HK-2 (cell line): ENCODE results near the gene ZKSCAN3.
"Not testable (repeated sequence)": the region's sequence is repeated elsewhere in the genome, so short reads cannot be mapped to it uniquely, and the experiment has no call there.

Experiments used
- DNase-seq: peaks from one replicate; pipeline ENCODE4 v3.0.0-alpha.2; 2018; ENCODE audit not compliant: unreplicated experiment

The ZKSCAN3 gene

GRCh38 chr6:28349892-28350737, at the start of gene ZKSCAN3:
Gene ZKSCAN3 (plus strand): TSS chr6:28349947. CDS start chr6:28359587, 9,640 bp downstream.
- DNase-seq: peak; percentile 80

GRCh38 chr6:28303570-28303969, 46.2 kb upstream of the ZKSCAN3 start:
- DNase-seq: no peak

- DNase-seq: not testable (repeated sequence)
Observed at GRCh38 chr6:28306363-28306762, 43.4 kb upstream of the ZKSCAN3 start.

- DNase-seq: no peak
Observed at GRCh38 chr6:28311139-28311823, 38.5 kb upstream of the ZKSCAN3 start.

- no peak for DNase-seq
Observed at GRCh38 chr6:28312939-28313338, 36.8 kb upstream of the ZKSCAN3 start.

- no peak for DNase-seq
Observed at GRCh38 chr6:28315628-28316027, 34.1 kb upstream of the ZKSCAN3 start.

- not testable (repeated sequence) for DNase-seq
Observed at GRCh38 chr6:28317866-28318265, 31.9 kb upstream of the ZKSCAN3 start.

- no peak for DNase-seq
Observed at GRCh38 chr6:28322661-28323060, 27.1 kb upstream of the ZKSCAN3 start.

- no peak for DNase-seq
Observed at GRCh38 chr6:28323813-28324424, 25.8 kb upstream of the ZKSCAN3 start.

GRCh38 chr6:28326371-28326948, 23.3 kb upstream of the ZKSCAN3 start:
- DNase-seq: no peak

- DNase-seq: no peak
Observed at GRCh38 chr6:28330041-28330440, 19.7 kb upstream of the ZKSCAN3 start.

GRCh38 chr6:28333047-28333446, 16.7 kb upstream of the ZKSCAN3 start:
- DNase-seq: no peak

- no peak for DNase-seq
Observed at GRCh38 chr6:28333599-28334018, 16.1 kb upstream of the ZKSCAN3 start.

- DNase-seq: no peak
Observed at GRCh38 chr6:28334286-28335039, 15.3 kb upstream of the ZKSCAN3 start.

- no peak for DNase-seq
Observed at GRCh38 chr6:28335040-28335563, 14.6 kb upstream of the ZKSCAN3 start.

- peak; percentile 78 for DNase-seq
Observed at GRCh38 chr6:28335564-28336283, 14.0 kb upstream of the ZKSCAN3 start, which contains the start of gene ZSCAN31. Gene ZSCAN31 (minus strand): TSS chr6:28336148. CDS start chr6:28329683, 6,465 bp downstream.

- no peak for DNase-seq
Observed at GRCh38 chr6:28336284-28337120, 13.2 kb upstream of the ZKSCAN3 start.

- no peak for DNase-seq
Observed at GRCh38 chr6:28337121-28337520, 12.6 kb upstream of the ZKSCAN3 start.

GRCh38 chr6:28340310-28341095, 9.2 kb upstream of the ZKSCAN3 start:
- no peak for DNase-seq
